UCSD-AML1 (cell line): ENCODE results near the gene BICRA.
A peak's percentile ranks its signal among the peaks of the same experiment; 100 is the strongest.
"Not testable (repeated sequence)": the region's sequence is repeated elsewhere in the genome, so short reads cannot be mapped to it uniquely, and the experiment has no call there.

Experiments
- DNase-seq: peaks from one replicate; lab custom pipeline; 2025; ENCODE audit not compliant: unreplicated experiment; lab: John Stamatoyannopoulos, UW

BICRA gene

GRCh38 chr19:47660435-47660832 lies 51.5 kb downstream of the BICRA start:
- no peak for DNase-seq

GRCh38 chr19:47661161-47661560 lies 52.2 kb downstream of the BICRA start:
- no peak for DNase-seq

- DNase-seq, result no peak
Measured at GRCh38 chr19:47661611-47662010, 52.7 kb downstream of the BICRA start.

GRCh38 chr19:47663435-47663910 lies 54.5 kb downstream of the BICRA start:
- no peak for DNase-seq

- DNase-seq, result peak; percentile 24
Measured at GRCh38 chr19:47663911-47664771, 55.2 kb downstream of the BICRA start.

- not testable (repeated sequence) for DNase-seq
Measured at GRCh38 chr19:47668556-47668955, 59.6 kb downstream of the BICRA start.

- DNase-seq, result no peak
Measured at GRCh38 chr19:47670736-47671135, 61.8 kb downstream of the BICRA start.

- no peak for DNase-seq
Measured at GRCh38 chr19:47671499-47671898, 62.6 kb downstream of the BICRA start.

- DNase-seq, result no peak
Measured at GRCh38 chr19:47673426-47673825, 64.5 kb downstream of the BICRA start.

GRCh38 chr19:47674548-47674947 lies 65.6 kb downstream of the BICRA start:
- no peak for DNase-seq

- DNase-seq, result no peak
Measured at GRCh38 chr19:47675271-47675670, 66.3 kb downstream of the BICRA start.

GRCh38 chr19:47675859-47676258 lies 66.9 kb downstream of the BICRA start:
- DNase-seq, result no peak

GRCh38 chr19:47676811-47677210 lies 67.9 kb downstream of the BICRA start:
- no peak for DNase-seq

GRCh38 chr19:47679251-47679900 lies 70.4 kb downstream of the BICRA start:
- DNase-seq, result no peak

- DNase-seq, result no peak
Measured at GRCh38 chr19:47679922-47680857, 71.3 kb downstream of the BICRA start.

- no peak for DNase-seq
Measured at GRCh38 chr19:47680858-47681332, 72.0 kb downstream of the BICRA start.

- no peak for DNase-seq
Measured at GRCh38 chr19:47681388-47681787, 72.5 kb downstream of the BICRA start.

- DNase-seq, result no peak
Measured at GRCh38 chr19:47681936-47682335, 73.0 kb downstream of the BICRA start.

GRCh38 chr19:47682939-47683338 lies 74.0 kb downstream of the BICRA start:
- DNase-seq, result no peak

GRCh38 chr19:47686679-47687450 lies 77.9 kb downstream of the BICRA start:
- no peak for DNase-seq
